ENCODE measurements around the gene SCD5. TPM values are rescaled to one million over a fixed set of nuclear protein-coding genes. Genes with fewer than 3 reads are reported as not detected.

SCD5 gene
- total and polyA plus RNA-seq, 9 of the 15 experiments (the other 6 are each of a cell fraction or from before 2014, with no cell fraction given): 0.01 to 0.20 (median 0.03) TPM; not detected in 5

DNA sequence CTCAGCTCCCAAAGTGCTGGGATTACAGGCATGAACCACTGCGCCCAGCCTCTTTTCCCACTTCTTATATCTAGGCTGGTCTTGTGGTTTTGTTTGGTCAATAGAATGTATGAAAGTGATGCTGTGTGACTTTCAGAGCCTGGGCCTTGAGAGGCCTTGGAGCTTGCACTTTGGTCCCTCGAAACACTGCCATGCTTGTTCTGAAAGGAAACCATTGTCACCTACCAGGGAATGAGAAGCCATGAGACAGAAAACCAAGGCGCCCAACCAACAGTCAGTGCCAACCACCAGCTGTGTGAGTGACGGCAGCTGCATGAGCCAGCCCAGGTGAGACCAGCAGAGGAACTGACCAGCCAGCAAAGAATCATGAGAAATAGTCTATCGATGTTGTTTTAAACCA, 57.4 kb downstream of the SCD5 start:
- CTCF ChIA-PET (ENCODE audit: low intra/inter-chr PET ratio): interaction anchor here (0.6 to 0.7 kb wide), 2 partner anchors 279 to 1335 kb away, joined by 3 to 7 read pairs; no protein-coding TSS in a partner anchor
- TF ChIP-seq TAF7 (tag; IDR thresholded peaks at IDR 0.05): no peak
- no peak for TF ChIP-seq TEAD4 (IDR thresholded peaks at IDR 0.05; ENCODE audit: low read length)
- TF ChIP-seq TEAD4 (CRISPR knock-in tag; IDR thresholded peaks at IDR 0.05; ENCODE audit: borderline replicate concordance): no peak
- 0 out of 5 replicates have a peak, but pooled peaks cover 0 to 2% of the 10 kb centered on the region in 2 experiments for H3K4me1 ChIP-seq (replicated peaks in 1 of 2; ENCODE audit: control insufficient read depth in 2 of 2, insufficient read depth in 2 of 2, low read length in 2 of 2)
- ATAC-seq (no peak), DNase-seq (ENCODE audit: extremely low read depth in 1 of 4, low spot score in 3 of 4) (no peak), FAIRE-seq (no peak)
- no peak overlapping the region for H3K9ac ChIP-seq (ENCODE audit: insufficient read depth in 1 of 2, low read depth in 2 of 2, low read length in 2 of 2)
- no peak overlapping the region for H3K4me2 ChIP-seq (ENCODE audit: insufficient read depth, low read length)
- no peak overlapping the region for H3K4me3 ChIP-seq
- no peaks in the 10 kb centered on the region for H3K79me2 ChIP-seq (ENCODE audit: control insufficient read depth, insufficient read depth, low read length)
- in situ Hi-C loops (cut with MboI): no loop called here
- POLR2A ChIA-PET: no interaction called here
- H3K9me1 ChIP-seq (ENCODE audit: control insufficient read depth, insufficient read depth, low read length): no peaks in the 10 kb centered on the region
- no peaks in the 10 kb centered on the region for H3K9me3 ChIP-seq (replicated peaks; ENCODE audit: control insufficient read depth, insufficient read depth, low read depth, low read length)
- peaks cover 9 to 23% of the 10 kb centered on the region in 2 experiments; a peak in 4 of 5 replicates for H3K27me3 ChIP-seq (ENCODE audit: control insufficient read depth in 2 of 2, insufficient read depth in 2 of 2, low read length in 2 of 2)
- no peak overlapping the region for H2AFZ ChIP-seq (ENCODE audit: low read depth, low read length)
- 0% methylated on average over 5 of the region's 5 CpGs for WGBS (ENCODE audit: insufficient coverage, low coverage, missing lambda C conversion rate)
- no peak overlapping the region for H3K27ac ChIP-seq (ENCODE audit: extremely low read depth, low read depth, low read length)
- BruUV-seq (replicated peaks): no TSS peak
- no peaks in the 10 kb centered on the region for H4K20me1 ChIP-seq (replicated peaks; ENCODE audit: control insufficient read depth, insufficient read depth, low read length)
- intact Hi-C loops (cut with micrococcal nuclease): no loop called here
- H3K36me3 ChIP-seq (ENCODE audit: control insufficient read depth, insufficient read depth, low read length): no peaks in the 10 kb centered on the region
